22Rv1 (cell line): ENCODE measurements around the gene NRG3.

Source experiments
- H3K27ac ChIP-seq: fragments of 450-650 bp; 2 replicates; pipeline ENCODE4 v1.5.1; 2017
- CTCF ChIP-seq: fragments of 450-650 bp; IDR thresholded peaks from 2 replicates; pipeline ENCODE4 v1.5.1; 2017; ENCODE audit warnings: mild to moderate bottlenecking
- ZFX ChIP-seq: fragments of 450-650 bp; IDR thresholded peaks from 2 replicates; pipeline ENCODE4 v1.6.1; 2017; ENCODE audit warnings: antibody characterized with exemption, borderline replicate concordance

NRG3 gene

GRCh38 chr10:81848514-81848913 is 26.5 kb upstream of the NRG3 start:
- TF ChIP-seq CTCF (no peak), ZFX (no peak)
- H3K27ac ChIP-seq: no peak overlapping the region

- H3K27ac ChIP-seq: no peak overlapping the region
- TF ChIP-seq ZFX (no peak), CTCF (no peak)
Measured at GRCh38 chr10:81848931-81849330, 26.1 kb upstream of the NRG3 start.

GRCh38 chr10:81862596-81862995 is 12.4 kb upstream of the NRG3 start:
- H3K27ac ChIP-seq: no peak overlapping the region
- TF ChIP-seq CTCF (no peak), ZFX (no peak)

GRCh38 chr10:81863771-81864170 is 11.2 kb upstream of the NRG3 start:
- TF ChIP-seq CTCF (no peak), ZFX (no peak)
- no peak overlapping the region for H3K27ac ChIP-seq

GRCh38 chr10:81865581-81865980 is 9.4 kb upstream of the NRG3 start:
- no peak overlapping the region for H3K27ac ChIP-seq
- TF ChIP-seq ZFX (no peak), CTCF (no peak)

- no peak overlapping the region for H3K27ac ChIP-seq
- TF ChIP-seq CTCF (no peak), ZFX (no peak)
Measured at GRCh38 chr10:81866753-81867152, 8.2 kb upstream of the NRG3 start.

GRCh38 chr10:81870472-81870871 is 4.5 kb upstream of the NRG3 start:
- H3K27ac ChIP-seq: no peak overlapping the region
- TF ChIP-seq CTCF (no peak), ZFX (no peak)
